ENCODE results near the gene GRB2.

DNA sequence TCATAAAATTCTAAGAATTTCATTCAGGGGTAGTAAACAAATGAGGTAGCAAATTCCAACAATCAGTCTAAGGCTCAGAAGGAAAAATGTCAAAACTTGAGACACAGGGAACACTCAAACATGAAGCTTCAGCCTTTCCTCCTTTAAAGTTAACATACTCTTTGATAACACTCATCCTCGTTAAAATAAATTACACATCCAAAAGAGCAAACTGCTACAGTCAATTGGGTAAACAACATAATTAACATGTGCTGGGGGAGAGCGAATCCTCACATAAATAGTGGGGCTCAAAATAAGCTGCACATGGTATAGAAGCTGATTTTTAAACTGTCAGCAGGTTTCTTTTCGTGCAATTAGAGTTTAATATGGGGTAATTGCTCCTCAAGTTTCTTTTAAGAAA, 12.9 kb downstream of the GRB2 start:
- no peak for TF ChIP-seq TARDBP (IDR thresholded peaks at IDR 0.05)
- TF ChIP-seq FOXK2 (IDR thresholded peaks at IDR 0.05) = no peak
- TF ChIP-seq L3MBTL2 (conservative IDR thresholded peaks at IDR 0.05) = no peak
- TF ChIP-seq PKNOX1 (IDR thresholded peaks at IDR 0.05) = no peak
- no peak for TF ChIP-seq SP1 (IDR thresholded peaks at IDR 0.05)
- TF ChIP-seq NFRKB (IDR thresholded peaks at IDR 0.05) = no peak
- no peak for TF ChIP-seq BHLHE40 (IDR thresholded peaks at IDR 0.05; ENCODE audit: borderline replicate concordance)
- no peak for TF ChIP-seq ARNT (IDR thresholded peaks at IDR 0.05)
